ENCODE measurements around the gene BNC1.
A peak's percentile ranks its signal among the peaks of the same experiment; 100 is the strongest.

Gene BNC1

GRCh38 chr15:83312071-83312470 is 27.6 kb upstream of the BNC1 start:
- H3K27ac ChIP-seq (ENCODE audit: low read depth, low read length): no peak overlapping the region
- H3K27me3 ChIP-seq (ENCODE audit: insufficient read depth, low read length): no peaks in the 10 kb centered on the region
- H2AFZ ChIP-seq (ENCODE audit: low read length, unreplicated experiment): no peak overlapping the region
- H3K4me1 ChIP-seq (ENCODE audit: control insufficient read depth, insufficient read depth, low read length, unreplicated experiment): no peaks in the 10 kb centered on the region
- no peaks in the 10 kb centered on the region for H3K79me2 ChIP-seq (ENCODE audit: control insufficient read depth, insufficient read depth, low read length, unreplicated experiment)
- H3K36me3 ChIP-seq (ENCODE audit: insufficient read depth, low read length): no peaks in the 10 kb centered on the region
- no peak overlapping the region for H3K4me3 ChIP-seq (ENCODE audit: low read depth, low read length)

- Histone ChIP-seq H3K27me3 (ENCODE audit: insufficient read depth, low read length) (no peaks in the 10 kb centered on the region), H3K27ac (ENCODE audit: low read depth, low read length) (no peak overlapping the region), H3K4me1 (ENCODE audit: control insufficient read depth, insufficient read depth, low read length, unreplicated experiment) (no peaks in the 10 kb centered on the region), H3K36me3 (ENCODE audit: insufficient read depth, low read length) (no peaks in the 10 kb centered on the region), H2AFZ (ENCODE audit: low read length, unreplicated experiment) (no peak overlapping the region), H3K79me2 (ENCODE audit: control insufficient read depth, insufficient read depth, low read length, unreplicated experiment) (no peaks in the 10 kb centered on the region), H3K4me3 (ENCODE audit: low read depth, low read length) (no peak overlapping the region)
Observed at GRCh38 chr15:83310521-83311456, 26.3 kb upstream of the BNC1 start.

DNA sequence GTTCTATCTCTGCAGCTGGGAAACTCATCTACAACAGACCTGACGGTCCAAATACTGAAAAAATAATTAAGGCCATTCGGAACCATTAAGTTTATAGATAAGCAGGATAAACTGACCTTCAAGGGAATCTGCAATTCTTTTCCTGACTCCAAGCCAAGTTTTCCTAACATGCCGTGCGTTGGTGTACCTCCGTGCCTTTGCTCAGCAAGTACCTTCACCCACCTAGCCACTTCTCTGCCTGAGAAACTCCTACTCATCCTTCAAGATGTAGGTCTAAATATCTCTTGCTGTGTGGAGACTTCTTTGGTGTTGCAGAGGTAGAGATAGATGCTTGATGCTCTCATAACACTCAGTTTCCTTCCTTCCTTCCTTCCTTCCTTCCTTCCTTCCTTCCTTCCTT is 24.2 kb upstream of the BNC1 start:
- no peaks in the 10 kb centered on the region for H3K79me2 ChIP-seq (ENCODE audit: control insufficient read depth, insufficient read depth, low read length, unreplicated experiment)
- no peak overlapping the region for H2AFZ ChIP-seq (ENCODE audit: low read length, unreplicated experiment)
- H3K27me3 ChIP-seq (ENCODE audit: insufficient read depth, low read length): no peaks in the 10 kb centered on the region
- no peak overlapping the region for H3K27ac ChIP-seq (ENCODE audit: low read depth, low read length)
- no peak overlapping the region for H3K4me3 ChIP-seq (ENCODE audit: low read depth, low read length)
- no peaks in the 10 kb centered on the region for H3K36me3 ChIP-seq (ENCODE audit: insufficient read depth, low read length)
- H3K4me1 ChIP-seq (ENCODE audit: control insufficient read depth, insufficient read depth, low read length, unreplicated experiment): no peaks in the 10 kb centered on the region

- H3K27ac ChIP-seq (ENCODE audit: low read depth, low read length): no peak overlapping the region
- H3K79me2 ChIP-seq (ENCODE audit: control insufficient read depth, insufficient read depth, low read length, unreplicated experiment): no peaks in the 10 kb centered on the region
- H3K4me3 ChIP-seq (ENCODE audit: low read depth, low read length): no peak overlapping the region
- H2AFZ ChIP-seq (ENCODE audit: low read length, unreplicated experiment): no peak overlapping the region
- H3K36me3 ChIP-seq (ENCODE audit: insufficient read depth, low read length): no peaks in the 10 kb centered on the region
- no peaks in the 10 kb centered on the region for H3K4me1 ChIP-seq (ENCODE audit: control insufficient read depth, insufficient read depth, low read length, unreplicated experiment)
- no peaks in the 10 kb centered on the region for H3K27me3 ChIP-seq (ENCODE audit: insufficient read depth, low read length)
Observed at GRCh38 chr15:83306561-83306960, 22.1 kb upstream of the BNC1 start.

DNA sequence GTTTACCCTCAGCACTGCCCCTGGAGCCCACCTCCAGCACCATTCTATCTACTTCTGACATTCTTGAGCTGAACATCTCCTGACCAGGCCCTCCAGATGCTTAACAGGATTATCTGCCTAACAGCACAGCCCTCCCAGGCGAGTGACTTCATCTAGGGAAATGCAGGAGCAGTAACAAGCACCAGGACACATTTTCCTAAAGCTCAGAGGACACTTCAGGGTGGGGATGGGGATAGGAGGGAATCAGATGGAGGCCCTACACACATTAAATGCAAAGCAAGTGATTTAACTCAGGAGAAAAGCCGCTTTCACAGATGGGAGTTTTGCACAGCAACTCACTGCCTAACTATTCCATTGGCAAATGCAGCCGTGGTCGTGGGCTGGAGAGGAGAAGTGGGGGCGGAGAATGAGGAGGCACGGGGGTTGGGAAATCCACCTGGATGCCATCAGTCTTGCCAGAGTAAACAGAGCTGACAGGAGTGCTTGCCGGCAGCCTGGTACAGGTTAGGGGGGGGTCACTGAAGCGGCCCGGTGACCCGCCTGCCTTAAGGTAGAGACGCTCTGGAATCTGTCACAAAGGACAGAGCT is 21.3 kb upstream of the BNC1 start:
- Histone ChIP-seq H3K36me3 (ENCODE audit: insufficient read depth, low read length) (no peaks in the 10 kb centered on the region), H3K27me3 (ENCODE audit: insufficient read depth, low read length) (no peaks in the 10 kb centered on the region), H3K4me3 (ENCODE audit: low read depth, low read length) (no peak overlapping the region), H3K79me2 (ENCODE audit: control insufficient read depth, insufficient read depth, low read length, unreplicated experiment) (no peaks in the 10 kb centered on the region), H3K4me1 (ENCODE audit: control insufficient read depth, insufficient read depth, low read length, unreplicated experiment) (no peaks in the 10 kb centered on the region), H3K27ac (ENCODE audit: low read depth, low read length) (no peak overlapping the region), H2AFZ (ENCODE audit: low read length, unreplicated experiment) (peak overlapping the region; percentile 64)

GRCh38 chr15:83304861-83305703 is 20.6 kb upstream of the BNC1 start:
- no peaks in the 10 kb centered on the region for H3K27me3 ChIP-seq (ENCODE audit: insufficient read depth, low read length)
- H2AFZ ChIP-seq (ENCODE audit: low read length, unreplicated experiment): no peak overlapping the region
- H3K4me1 ChIP-seq (ENCODE audit: control insufficient read depth, insufficient read depth, low read length, unreplicated experiment): no peaks in the 10 kb centered on the region
- H3K27ac ChIP-seq (ENCODE audit: low read depth, low read length): no peak overlapping the region
- H3K4me3 ChIP-seq (ENCODE audit: low read depth, low read length): no peak overlapping the region
- no peaks in the 10 kb centered on the region for H3K79me2 ChIP-seq (ENCODE audit: control insufficient read depth, insufficient read depth, low read length, unreplicated experiment)
- no peaks in the 10 kb centered on the region for H3K36me3 ChIP-seq (ENCODE audit: insufficient read depth, low read length)

DNA sequence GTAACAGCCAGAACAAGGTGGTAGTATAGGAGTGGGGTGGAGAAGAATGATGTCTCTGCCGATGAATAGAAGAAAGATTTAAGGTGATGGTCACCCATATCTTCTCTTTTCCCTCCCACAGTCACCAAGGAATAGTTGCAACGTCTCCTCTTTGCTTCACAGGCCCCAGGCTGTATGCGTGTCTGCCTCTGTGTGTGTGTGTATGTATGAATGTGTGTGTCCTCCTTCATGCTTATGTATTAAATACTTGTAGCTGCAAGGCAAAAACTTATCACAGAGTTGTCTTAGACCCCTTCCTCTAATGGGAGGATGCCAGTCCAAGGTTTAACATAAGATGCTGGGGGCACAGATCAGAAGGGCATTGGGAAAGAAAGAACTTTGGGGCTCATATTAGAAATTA is 19.1 kb upstream of the BNC1 start:
- Histone ChIP-seq H3K27me3 (ENCODE audit: insufficient read depth, low read length) (no peaks in the 10 kb centered on the region), H3K79me2 (ENCODE audit: control insufficient read depth, insufficient read depth, low read length, unreplicated experiment) (no peaks in the 10 kb centered on the region), H3K4me1 (ENCODE audit: control insufficient read depth, insufficient read depth, low read length, unreplicated experiment) (no peaks in the 10 kb centered on the region), H3K36me3 (ENCODE audit: insufficient read depth, low read length) (no peaks in the 10 kb centered on the region), H3K4me3 (ENCODE audit: low read depth, low read length) (no peak overlapping the region), H2AFZ (ENCODE audit: low read length, unreplicated experiment) (no peak overlapping the region), H3K27ac (ENCODE audit: low read depth, low read length) (no peak overlapping the region)

DNA sequence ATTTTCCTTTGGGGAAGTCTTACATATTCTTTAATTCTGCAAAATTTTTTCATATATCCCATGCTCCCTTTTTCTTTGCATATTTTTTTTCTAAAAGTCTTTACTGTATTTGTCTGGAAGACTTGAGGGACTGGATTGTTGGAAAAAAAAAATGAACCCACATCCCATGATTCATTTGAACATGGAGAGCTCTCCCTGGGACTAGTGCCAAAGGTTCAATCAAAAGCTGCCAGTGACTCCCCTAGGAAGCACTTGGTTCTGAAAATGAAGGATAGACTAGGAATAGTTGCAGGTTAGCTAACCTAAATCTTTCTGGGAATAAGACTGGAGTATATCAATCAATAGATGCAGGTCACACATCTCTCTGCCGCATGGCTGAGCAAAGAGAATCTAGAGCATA is 16.4 kb upstream of the BNC1 start:
- Histone ChIP-seq H3K27me3 (ENCODE audit: insufficient read depth, low read length) (no peaks in the 10 kb centered on the region), H3K27ac (ENCODE audit: low read depth, low read length) (no peak overlapping the region), H3K4me3 (ENCODE audit: low read depth, low read length) (no peak overlapping the region), H3K36me3 (ENCODE audit: insufficient read depth, low read length) (no peaks in the 10 kb centered on the region), H3K79me2 (ENCODE audit: control insufficient read depth, insufficient read depth, low read length, unreplicated experiment) (no peaks in the 10 kb centered on the region), H3K4me1 (ENCODE audit: control insufficient read depth, insufficient read depth, low read length, unreplicated experiment) (no peaks in the 10 kb centered on the region), H2AFZ (ENCODE audit: low read length, unreplicated experiment) (no peak overlapping the region)

DNA sequence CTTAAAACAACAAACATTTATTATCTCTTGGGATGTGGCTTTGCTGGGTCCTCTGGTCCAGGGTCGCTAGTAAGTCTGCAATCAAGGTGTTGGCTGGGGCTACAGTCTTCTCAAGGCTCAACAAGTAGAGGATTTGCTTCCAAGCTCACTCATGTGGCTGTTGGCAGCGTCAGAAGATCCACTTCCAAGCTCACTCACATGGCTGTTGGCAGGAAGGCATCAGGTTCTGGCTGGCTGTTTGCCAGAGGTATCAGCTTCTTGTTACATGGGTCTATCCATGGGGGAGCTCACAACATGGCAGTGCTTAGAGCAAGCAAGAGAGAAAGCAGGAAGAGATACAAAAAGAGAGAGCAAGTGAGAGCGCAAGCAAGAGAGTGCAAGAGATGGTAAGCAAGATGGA is 15.0 kb upstream of the BNC1 start:
- H3K27ac ChIP-seq (ENCODE audit: low read depth, low read length): no peak overlapping the region
- H3K27me3 ChIP-seq (ENCODE audit: insufficient read depth, low read length): no peaks in the 10 kb centered on the region
- no peak overlapping the region for H2AFZ ChIP-seq (ENCODE audit: low read length, unreplicated experiment)
- H3K4me1 ChIP-seq (ENCODE audit: control insufficient read depth, insufficient read depth, low read length, unreplicated experiment): no peaks in the 10 kb centered on the region
- H3K79me2 ChIP-seq (ENCODE audit: control insufficient read depth, insufficient read depth, low read length, unreplicated experiment): no peaks in the 10 kb centered on the region
- no peaks in the 10 kb centered on the region for H3K36me3 ChIP-seq (ENCODE audit: insufficient read depth, low read length)
- H3K4me3 ChIP-seq (ENCODE audit: low read depth, low read length): no peak overlapping the region

DNA sequence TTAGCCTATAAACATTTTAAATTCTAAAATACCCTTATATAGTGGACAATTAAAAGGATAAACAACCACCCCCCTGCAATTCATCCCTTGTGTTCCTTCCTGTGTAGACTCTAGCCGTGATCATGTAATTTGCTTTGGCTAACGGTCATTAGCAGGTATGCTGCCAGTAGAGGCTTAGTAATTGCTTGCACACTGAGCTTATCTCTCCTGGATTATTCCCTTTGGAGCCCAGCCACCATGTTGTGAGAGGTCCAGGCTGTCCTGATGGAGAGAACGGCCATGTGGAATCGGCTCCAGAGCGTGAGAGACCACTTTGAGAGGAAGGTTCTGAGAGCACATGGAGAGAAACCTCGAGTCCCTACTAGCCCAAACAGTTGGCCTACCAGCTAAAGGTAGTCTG is 11.0 kb upstream of the BNC1 start:
- no peak overlapping the region for H2AFZ ChIP-seq (ENCODE audit: low read length, unreplicated experiment)
- no peaks in the 10 kb centered on the region for H3K36me3 ChIP-seq (ENCODE audit: insufficient read depth, low read length)
- no peak overlapping the region for H3K4me3 ChIP-seq (ENCODE audit: low read depth, low read length)
- no peak overlapping the region for H3K27ac ChIP-seq (ENCODE audit: low read depth, low read length)
- no peaks in the 10 kb centered on the region for H3K27me3 ChIP-seq (ENCODE audit: insufficient read depth, low read length)
- H3K4me1 ChIP-seq (ENCODE audit: control insufficient read depth, insufficient read depth, low read length, unreplicated experiment): no peaks in the 10 kb centered on the region
- H3K79me2 ChIP-seq (ENCODE audit: control insufficient read depth, insufficient read depth, low read length, unreplicated experiment): no peaks in the 10 kb centered on the region
